Thyroid gland (tissue), 4 donors: ENCODE data around the gene GFOD1.

Source experiments
- POLR2A ChIP-seq, 2 donors: fragments of 450-650 bp; IDR thresholded peaks; one replicate each; pipeline ENCODE4 v1.6.1; 2017; ENCODE audit warnings: antibody characterized with exemption in 2 of 2, mild to moderate bottlenecking in 2 of 2, moderate library complexity in 1 of 2
- TF ChIP-seq, protein P1 (sequence below), 6 experiments: fragments of 200-600 bp in 3 of 6; fragments of 450-650 bp in 3 of 6; sonication (generic) in 3 of 6; IDR thresholded peaks; one replicate each; pipeline ENCODE4 v1.5.1; 2016 to 2019; ENCODE audit warnings: antibody characterized with exemption in 6 of 6, mild to moderate bottlenecking in 2 of 6, inconsistent platforms in 1 of 6, moderate library complexity in 1 of 6

DNA sequence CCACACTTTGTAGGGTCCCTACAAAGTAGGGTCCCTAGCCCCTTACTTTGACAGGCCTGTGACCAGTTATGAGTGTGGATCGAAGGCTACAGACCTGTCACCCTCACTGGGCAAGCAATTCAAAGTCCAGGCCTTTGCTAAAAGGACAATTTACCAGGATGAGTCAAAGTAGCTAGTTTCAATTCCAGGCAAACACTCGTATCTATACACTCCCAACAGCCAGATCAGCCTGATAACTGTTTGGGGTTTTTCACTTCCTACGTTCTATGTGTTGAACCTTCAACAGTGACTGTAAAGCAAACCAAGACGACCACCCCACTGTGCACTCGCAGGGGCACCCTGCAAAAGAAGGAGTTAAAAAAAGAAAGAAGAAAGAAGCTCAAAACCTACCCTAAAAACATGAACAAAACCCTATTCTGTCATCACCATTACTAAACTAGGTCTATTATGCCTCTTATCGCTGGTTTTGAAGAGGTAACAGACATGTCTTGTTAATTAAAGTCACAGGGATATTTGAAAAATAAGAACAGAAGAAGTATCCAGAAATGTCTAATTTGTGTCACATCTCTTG, 3.2 kb downstream of the GFOD1 start:
- TF ChIP-seq, protein P1, sequence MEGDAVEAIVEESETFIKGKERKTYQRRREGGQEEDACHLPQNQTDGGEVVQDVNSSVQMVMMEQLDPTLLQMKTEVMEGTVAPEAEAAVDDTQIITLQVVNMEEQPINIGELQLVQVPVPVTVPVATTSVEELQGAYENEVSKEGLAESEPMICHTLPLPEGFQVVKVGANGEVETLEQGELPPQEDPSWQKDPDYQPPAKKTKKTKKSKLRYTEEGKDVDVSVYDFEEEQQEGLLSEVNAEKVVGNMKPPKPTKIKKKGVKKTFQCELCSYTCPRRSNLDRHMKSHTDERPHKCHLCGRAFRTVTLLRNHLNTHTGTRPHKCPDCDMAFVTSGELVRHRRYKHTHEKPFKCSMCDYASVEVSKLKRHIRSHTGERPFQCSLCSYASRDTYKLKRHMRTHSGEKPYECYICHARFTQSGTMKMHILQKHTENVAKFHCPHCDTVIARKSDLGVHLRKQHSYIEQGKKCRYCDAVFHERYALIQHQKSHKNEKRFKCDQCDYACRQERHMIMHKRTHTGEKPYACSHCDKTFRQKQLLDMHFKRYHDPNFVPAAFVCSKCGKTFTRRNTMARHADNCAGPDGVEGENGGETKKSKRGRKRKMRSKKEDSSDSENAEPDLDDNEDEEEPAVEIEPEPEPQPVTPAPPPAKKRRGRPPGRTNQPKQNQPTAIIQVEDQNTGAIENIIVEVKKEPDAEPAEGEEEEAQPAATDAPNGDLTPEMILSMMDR (IDR thresholded peaks at IDR 0.05), result no peak
- no peak for TF ChIP-seq POLR2A (IDR thresholded peaks at IDR 0.05)
